Colon (tissue), 2 donors: ENCODE data around the gene SUMO4.
A peak's percentile ranks its signal among the peaks of the same experiment; 100 is the strongest.

ENCODE experiments used
- FAIRE-seq: peaks from 2 replicates; lab custom pipeline; 2012; peaks lifted over from hg19 to GRCh38; lab: Jason Lieb, UNC
- donor health status: control.
- donor health status: control.

SUMO4 gene

GRCh38 chr6:149400050-149400449 is at the start of gene SUMO4:
Gene SUMO4 (plus strand): TSS chr6:149400262. CDS start chr6:149400392, 130 bp downstream.
- FAIRE-seq, result no peak

- no peak for FAIRE-seq
Observed at GRCh38 chr6:149354009-149354408, 46.1 kb upstream of the SUMO4 start.

- no peak for FAIRE-seq
Observed at GRCh38 chr6:149356081-149356750, 43.8 kb upstream of the SUMO4 start.

- no peak for FAIRE-seq
Observed at GRCh38 chr6:149357726-149358538, 42.1 kb upstream of the SUMO4 start.

- FAIRE-seq, result no peak
Observed at GRCh38 chr6:149359440-149359839, 40.6 kb upstream of the SUMO4 start.

- FAIRE-seq, result no peak
Observed at GRCh38 chr6:149360536-149360935, 39.5 kb upstream of the SUMO4 start.

GRCh38 chr6:149362289-149362688 is 37.8 kb upstream of the SUMO4 start:
- no peak for FAIRE-seq

- no peak for FAIRE-seq
Observed at GRCh38 chr6:149363154-149363553, 36.9 kb upstream of the SUMO4 start.

- no peak for FAIRE-seq
Observed at GRCh38 chr6:149364557-149364956, 35.5 kb upstream of the SUMO4 start.

- FAIRE-seq, result peak; percentile 60
Observed at GRCh38 chr6:149365197-149365596, 34.9 kb upstream of the SUMO4 start.

GRCh38 chr6:149366267-149366921 is 33.7 kb upstream of the SUMO4 start:
- no peak for FAIRE-seq

- FAIRE-seq, result no peak
Observed at GRCh38 chr6:149368065-149368464, 32.0 kb upstream of the SUMO4 start.

GRCh38 chr6:149371154-149371553 is 28.9 kb upstream of the SUMO4 start:
- no peak for FAIRE-seq

- FAIRE-seq, result no peak
Observed at GRCh38 chr6:149372062-149372461, 28.0 kb upstream of the SUMO4 start.

- FAIRE-seq, result no peak
Observed at GRCh38 chr6:149373511-149373910, 26.6 kb upstream of the SUMO4 start.

- FAIRE-seq, result no peak
Observed at GRCh38 chr6:149379977-149380376, 20.1 kb upstream of the SUMO4 start.

- FAIRE-seq, result no peak
Observed at GRCh38 chr6:149380523-149380922, 19.5 kb upstream of the SUMO4 start.

GRCh38 chr6:149383371-149383770 is 16.7 kb upstream of the SUMO4 start:
- FAIRE-seq, result no peak

- FAIRE-seq, result no peak
Observed at GRCh38 chr6:149384464-149384863, 15.6 kb upstream of the SUMO4 start.

GRCh38 chr6:149385998-149386646 is 13.9 kb upstream of the SUMO4 start:
- no peak for FAIRE-seq

- peak; percentile 74 for FAIRE-seq
Observed at GRCh38 chr6:149387779-149388512, 12.1 kb upstream of the SUMO4 start.
